GM18508 (cell line): Measurements from ENCODE around the gene SYNJ1.

Experiments used
- ATAC-seq: cut with Tn5 transposase; IDR thresholded peaks from one replicate; pipeline ENCODE4 v1.9.1; 2021; ENCODE audit warnings: moderate number of reproducible peaks; ENCODE audit not compliant: insufficient read depth, unreplicated experiment

SYNJ1 gene

DNA sequence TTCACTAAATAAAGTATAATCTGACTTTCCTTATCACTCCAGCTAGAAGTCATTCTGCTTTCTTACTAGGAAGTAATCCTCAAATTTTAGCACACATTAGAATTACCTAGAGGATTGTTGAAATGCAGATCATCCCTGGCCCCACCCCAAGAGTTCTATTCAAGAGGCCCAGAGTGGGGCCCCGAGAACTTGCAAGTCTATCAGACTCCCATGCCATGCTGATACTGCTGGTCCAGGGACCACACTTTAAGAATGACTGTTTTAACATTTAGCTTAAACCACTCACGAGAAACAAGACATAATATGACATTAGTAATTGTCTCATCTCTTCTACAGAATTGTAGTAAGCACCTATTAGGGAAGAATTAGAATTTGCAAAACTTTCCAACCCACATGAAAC lies 7.7 kb upstream of the SYNJ1 start:
- ATAC-seq: no peak

GRCh38 chr21:32733990-32734613 lies 6.3 kb upstream of the SYNJ1 start:
- ATAC-seq: no peak

GRCh38 chr21:32733356-32733755 lies 5.5 kb upstream of the SYNJ1 start:
- no peak for ATAC-seq

DNA sequence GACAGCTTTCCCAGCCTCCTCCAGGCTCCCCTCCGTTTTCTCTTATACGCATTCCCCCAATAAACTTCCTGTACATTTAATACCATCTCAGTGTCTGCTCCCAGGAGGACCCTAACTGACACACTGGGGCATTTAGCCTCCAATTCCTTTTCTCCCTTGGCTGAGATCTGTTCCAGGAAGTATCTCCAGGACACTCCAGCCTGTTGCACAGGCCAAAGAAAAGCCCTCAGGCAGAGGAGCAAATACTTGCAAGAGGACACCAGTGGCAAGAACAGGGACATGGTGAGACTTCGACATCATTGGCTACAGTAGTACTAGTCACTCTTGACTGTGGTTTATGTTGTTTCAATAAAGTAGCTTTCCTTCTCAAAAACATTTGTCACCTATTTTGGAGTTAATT lies 4.7 kb upstream of the SYNJ1 start:
- no peak for ATAC-seq

DNA sequence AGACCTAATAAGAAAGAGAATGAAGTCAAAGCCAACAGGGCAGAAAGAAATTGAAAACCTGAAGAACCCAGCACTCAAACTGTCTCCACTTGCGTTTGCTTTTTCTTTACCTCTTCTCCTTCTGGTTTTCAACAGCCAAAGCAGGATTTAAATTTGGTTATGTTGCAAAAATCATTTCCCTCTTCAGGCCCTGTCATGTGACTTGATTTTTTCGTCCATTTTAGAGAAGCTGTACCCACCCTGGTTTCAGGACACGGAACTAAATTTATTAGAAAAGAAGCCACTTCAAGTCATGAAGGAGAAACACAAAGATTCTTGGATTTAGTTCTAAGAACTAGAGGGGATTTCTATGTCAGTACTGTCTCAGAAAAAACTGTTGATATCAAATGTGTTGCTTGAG lies 1.0 kb upstream of the SYNJ1 start:
- ATAC-seq: no peak

GRCh38 chr21:32728456-32728839 lies 635 bp upstream of the SYNJ1 start:
- no peak for ATAC-seq

DNA sequence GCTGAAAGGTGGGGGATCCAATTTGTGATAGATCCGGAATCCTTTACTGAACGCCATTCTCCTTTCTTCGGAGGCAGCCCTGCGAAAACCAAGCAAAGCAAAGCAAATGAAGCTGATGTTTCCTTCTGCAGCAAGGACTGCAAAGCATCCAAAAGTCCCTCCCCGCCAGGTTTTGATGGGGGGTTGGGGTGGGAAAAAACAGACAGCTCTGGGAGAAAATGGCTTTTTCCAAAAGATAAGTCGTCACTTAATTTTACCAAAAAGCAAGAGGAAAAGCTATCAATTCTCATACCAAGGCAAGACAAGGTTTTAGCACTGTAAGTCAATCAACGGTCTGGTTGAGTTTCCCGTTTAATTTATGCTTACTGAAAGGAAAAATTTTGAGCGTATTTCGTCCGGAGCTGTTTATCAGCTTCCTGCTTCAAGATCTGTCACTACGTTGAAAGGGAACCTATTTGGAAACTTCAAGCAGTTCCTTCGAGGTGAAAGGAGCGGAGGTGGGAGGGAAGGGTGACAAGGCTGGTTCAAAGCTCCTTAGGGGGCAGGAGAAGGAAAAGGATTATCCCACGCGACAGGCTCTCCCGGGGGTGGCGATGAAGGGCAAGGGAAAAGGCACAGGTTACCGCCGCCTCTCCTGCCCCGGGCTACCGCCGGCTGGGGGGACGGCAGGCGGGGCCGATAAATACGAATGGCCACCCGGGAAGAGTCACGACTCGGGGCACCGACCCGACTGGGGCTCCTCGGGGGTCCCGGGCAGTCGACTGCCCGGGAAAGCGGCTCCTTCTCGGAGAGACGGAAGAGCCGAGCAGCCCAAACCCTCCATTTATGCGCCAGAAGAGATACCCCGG lies 750 bp downstream of the SYNJ1 start:
- ATAC-seq: no peak

- ATAC-seq: no peak
These were observed 8.7 kb downstream of the SYNJ1 start for GRCh38 chr21:32719085-32719484.

DNA sequence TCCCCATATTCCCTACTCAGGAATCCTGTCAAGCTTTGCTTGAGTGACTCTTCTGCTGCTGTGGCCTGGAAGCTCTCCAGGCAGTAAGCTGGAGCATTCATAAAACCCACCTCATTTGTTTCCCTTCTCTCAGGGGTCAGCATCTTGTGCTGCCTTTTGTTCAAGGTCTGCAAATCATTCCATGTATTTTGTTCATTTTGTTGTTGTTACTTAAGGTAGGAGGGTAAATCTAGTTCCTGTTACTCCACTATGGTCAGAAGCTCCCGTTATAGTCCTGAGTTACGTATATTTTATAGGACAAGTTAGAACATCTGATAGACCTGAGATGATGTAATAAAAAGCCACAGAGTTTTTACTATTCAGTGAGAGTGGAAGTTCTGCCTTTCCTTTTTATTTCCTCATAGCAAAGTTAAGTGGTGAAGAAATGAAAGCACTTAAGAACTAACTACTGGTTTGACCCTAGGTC lies 9.9 kb downstream of the SYNJ1 start:
- ATAC-seq: no peak

GRCh38 chr21:32716486-32716885 lies 11.3 kb downstream of the SYNJ1 start:
- ATAC-seq: no peak

DNA sequence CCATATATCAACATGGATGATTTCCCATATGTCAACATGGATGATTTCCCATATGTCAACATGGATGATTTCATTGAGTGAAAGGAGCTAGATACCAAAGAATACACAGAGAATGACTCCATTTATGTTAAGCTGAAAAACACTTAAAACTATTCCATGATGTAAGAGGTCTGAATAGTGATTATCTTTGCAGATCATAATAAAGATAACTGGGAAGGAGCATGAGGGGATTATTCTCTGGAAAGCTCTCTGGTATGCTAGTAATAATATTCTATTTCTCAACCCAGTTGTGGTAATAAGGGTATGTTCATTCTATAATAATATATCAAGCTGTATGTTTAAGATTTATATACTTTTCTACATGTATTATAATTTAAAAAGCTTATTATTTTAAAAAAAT lies 14.1 kb downstream of the SYNJ1 start:
- ATAC-seq: no peak

DNA sequence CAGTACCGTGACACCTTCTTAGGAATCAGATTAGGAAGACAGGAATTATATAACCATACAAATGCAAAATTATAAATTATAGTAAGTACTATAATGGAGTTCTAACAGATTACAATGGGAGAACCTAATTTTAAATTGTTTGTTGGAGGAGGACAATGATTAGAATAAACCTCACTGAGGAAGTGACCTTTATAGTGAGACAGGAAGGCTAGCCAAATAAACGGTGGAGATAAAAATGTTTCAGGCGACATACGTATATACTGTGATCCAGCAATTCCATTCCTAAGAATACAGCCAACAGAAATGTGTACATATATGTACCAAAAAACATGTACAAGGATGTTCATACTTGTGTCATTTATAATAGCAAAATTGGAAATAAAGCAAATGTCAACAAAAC lies 15.2 kb downstream of the SYNJ1 start:
- ATAC-seq: no peak

- peak; percentile 95 for ATAC-seq
These were observed 15.8 kb downstream of the SYNJ1 start for GRCh38 chr21:32712043-32712442.

- no peak for ATAC-seq
These were observed 16.8 kb downstream of the SYNJ1 start for GRCh38 chr21:32710987-32711386.

DNA sequence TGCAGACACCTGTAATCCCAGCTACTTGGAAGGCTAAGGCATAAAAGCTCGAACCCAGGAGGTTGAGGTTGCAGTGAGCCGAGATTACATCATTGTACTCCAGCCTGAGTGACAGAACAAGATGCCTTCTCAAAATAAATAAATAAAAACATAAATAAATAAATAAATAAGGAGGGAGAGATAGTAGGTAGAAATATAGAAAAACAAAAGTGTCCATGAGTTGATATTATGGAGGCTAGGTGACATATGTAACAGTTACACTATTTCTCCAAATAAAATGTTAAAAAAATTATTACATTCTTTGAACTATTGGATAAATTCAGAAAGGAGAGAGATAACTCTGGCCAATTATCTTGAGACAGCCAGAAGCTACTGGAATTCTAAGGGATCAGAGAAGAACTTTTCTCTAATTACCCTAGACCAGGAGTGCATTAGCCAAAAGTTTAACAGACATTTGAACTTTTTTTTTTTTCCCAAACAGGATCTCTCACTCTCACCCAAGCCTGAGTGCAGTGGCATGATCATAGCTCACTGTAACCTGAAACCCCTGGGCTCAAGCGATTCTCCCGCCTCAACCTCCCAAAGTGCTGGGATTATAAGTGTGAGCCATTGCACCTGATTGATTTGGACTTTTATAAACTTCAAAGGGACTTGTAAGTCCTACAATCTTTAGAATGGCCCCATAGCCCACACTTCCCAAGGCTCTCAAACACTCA lies 17.6 kb downstream of the SYNJ1 start:
- ATAC-seq: no peak

DNA sequence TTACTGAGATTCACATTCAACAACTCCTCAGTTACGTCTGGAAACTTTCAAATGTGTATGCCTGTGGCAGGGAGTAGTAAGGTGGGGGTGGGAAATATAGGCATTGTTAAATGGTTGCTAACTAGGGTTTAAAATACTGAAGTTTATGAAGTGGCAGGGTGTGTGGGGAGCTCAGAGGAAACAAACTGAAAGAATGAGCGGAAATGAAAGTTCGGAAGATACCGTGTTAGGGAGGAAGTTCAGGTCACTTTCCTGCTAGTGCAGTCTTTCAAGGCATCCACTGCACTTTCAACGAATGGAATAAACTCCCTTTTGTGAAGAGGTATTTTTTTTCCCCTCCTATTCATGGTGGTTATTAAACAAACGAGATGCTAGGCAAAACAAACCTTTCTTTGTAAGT lies 19.7 kb downstream of the SYNJ1 start:
- ATAC-seq: no peak

DNA sequence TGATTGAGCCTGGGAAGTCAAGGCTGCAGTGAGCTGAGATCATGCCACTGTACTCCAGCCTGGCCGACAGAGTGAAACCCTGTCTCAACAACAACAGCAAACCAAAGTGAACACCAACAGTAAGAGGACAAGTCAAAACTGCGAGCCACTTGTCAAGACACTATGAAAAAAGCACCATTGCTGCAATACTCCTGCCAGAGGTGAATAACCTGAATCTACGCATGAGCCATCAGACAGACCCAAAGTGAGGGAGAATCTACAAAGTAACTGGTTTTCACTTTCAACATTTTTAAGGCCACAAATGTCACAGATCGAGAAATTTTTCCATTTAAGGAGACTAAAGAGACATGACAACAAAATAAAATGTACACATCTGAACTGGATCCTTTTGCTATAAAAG lies 21.9 kb downstream of the SYNJ1 start:
- ATAC-seq: no peak

- ATAC-seq: no peak
These were observed 22.7 kb downstream of the SYNJ1 start for GRCh38 chr21:32705139-32705538.

GRCh38 chr21:32702702-32703101 lies 25.1 kb downstream of the SYNJ1 start:
- ATAC-seq: no peak

GRCh38 chr21:32698971-32699693 lies 28.7 kb downstream of the SYNJ1 start:
- ATAC-seq: no peak

- ATAC-seq: no peak
These were observed 29.5 kb downstream of the SYNJ1 start for GRCh38 chr21:32698286-32698685.
